Measurements from ENCODE around the gene NANS.

The NANS gene

DNA sequence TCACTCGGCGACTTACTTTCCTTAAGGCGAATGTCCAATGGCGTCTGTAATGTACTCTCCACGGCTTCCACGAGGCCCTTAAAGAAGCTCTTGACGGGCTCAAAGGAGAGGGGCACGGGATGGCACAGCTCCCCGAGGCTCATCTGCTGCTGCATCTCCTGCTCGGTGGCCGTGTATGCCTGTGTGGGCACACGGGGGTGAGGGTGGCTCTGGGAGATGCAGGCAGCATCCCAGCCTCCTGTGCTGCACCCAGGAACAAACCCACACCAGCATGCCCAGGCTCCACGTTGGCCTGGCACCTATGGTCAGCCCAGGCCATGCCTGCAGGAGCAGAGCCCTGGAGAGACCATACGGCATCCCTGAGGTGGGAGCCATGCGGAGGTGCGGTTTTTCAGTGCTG, 38.3 kb downstream of the NANS start:
- TF ChIP-seq ZNF274 (IDR thresholded peaks at IDR 0.05; ENCODE audit: low read depth, low read length) = no peak
- no peak for TF ChIP-seq YY1 (IDR thresholded peaks at IDR 0.05; ENCODE audit: insufficient read depth, insufficient read length)
- TF ChIP-seq SUZ12 (IDR thresholded peaks at IDR 0.05; ENCODE audit: extremely low read depth, insufficient read depth, insufficient read length) = no peak
- no peak overlapping the region for H3K9ac ChIP-seq (ENCODE audit: insufficient read length, low read depth)
- no peaks in the 10 kb centered on the region for H3K27me3 ChIP-seq (ENCODE audit: insufficient read depth, insufficient read length)
- H3K36me3 ChIP-seq (ENCODE audit: insufficient read depth, insufficient read length, low read length) = peaks cover 56% of the 10 kb centered on the region
- H3K9me3 ChIP-seq (ENCODE audit: insufficient read depth, low read length) = no peaks in the 10 kb centered on the region
- no peak for DNase-seq (ENCODE audit: low read depth, low spot score)
- H3K4me1 ChIP-seq (ENCODE audit: insufficient read depth, insufficient read length) = peaks cover 7% of the 10 kb centered on the region
- H3K4me3 ChIP-seq (ENCODE audit: insufficient read length, low read depth) = no peak overlapping the region

DNA sequence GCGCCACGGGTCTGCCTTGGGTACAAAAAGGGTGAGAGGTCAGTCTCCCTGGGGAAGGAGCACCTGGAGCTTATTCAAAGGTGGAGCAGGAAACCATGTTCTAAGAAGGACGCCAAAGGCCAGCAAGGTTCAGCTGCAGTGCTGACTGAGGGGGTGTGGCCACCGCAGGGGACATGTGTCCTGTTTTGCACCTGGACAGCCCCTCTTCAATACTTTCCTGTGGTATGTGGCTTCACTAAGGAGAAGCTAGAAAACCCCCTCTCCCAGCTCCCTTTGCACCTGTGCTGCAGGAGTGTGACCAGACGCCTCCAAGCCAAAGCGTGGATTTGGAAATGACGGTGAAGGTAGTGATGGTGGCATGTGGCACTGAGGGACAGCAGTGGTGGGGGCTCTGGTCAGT, 38.9 kb downstream of the NANS start:
- Histone ChIP-seq H3K9ac (ENCODE audit: insufficient read length, low read depth) (no peak overlapping the region), H3K4me1 (ENCODE audit: insufficient read depth, insufficient read length) (peaks cover 7% of the 10 kb centered on the region), H3K36me3 (ENCODE audit: insufficient read depth, insufficient read length, low read length) (peaks cover 57% of the 10 kb centered on the region), H3K9me3 (ENCODE audit: insufficient read depth, low read length) (no peaks in the 10 kb centered on the region), H3K4me3 (ENCODE audit: insufficient read length, low read depth) (no peak overlapping the region), H3K27me3 (ENCODE audit: insufficient read depth, insufficient read length) (no peaks in the 10 kb centered on the region)
- no peak for DNase-seq (ENCODE audit: low read depth, low spot score)
- TF ChIP-seq ZNF274 (IDR thresholded peaks at IDR 0.05; ENCODE audit: low read depth, low read length) = no peak

DNA sequence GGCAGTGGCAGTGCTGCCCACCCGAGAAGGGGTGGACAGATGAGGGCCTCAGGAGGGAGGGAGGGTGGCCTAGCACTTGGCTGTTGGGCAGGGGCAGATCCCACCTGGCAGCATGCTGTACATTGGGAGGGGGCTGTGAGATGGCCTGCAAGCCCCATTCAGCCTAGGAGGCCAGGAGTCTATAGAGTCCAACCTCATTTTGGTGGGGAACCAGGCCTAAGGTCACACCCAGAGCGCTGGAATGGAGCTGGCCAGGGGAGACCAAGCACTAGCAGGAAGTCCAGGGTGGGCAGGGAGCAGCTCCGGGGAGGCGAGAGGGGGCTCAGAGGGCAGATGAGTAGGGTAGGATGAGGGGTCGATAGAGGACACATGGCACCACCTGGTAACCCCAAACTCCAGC, 39.6 kb downstream of the NANS start:
- DNase-seq (ENCODE audit: low read depth, low spot score) = no peak
- H3K4me3 ChIP-seq (ENCODE audit: insufficient read length, low read depth) = no peak overlapping the region
- H3K9me3 ChIP-seq (ENCODE audit: insufficient read depth, low read length) = no peaks in the 10 kb centered on the region
- H3K27me3 ChIP-seq (ENCODE audit: insufficient read depth, insufficient read length) = no peaks in the 10 kb centered on the region
- TF ChIP-seq YY1 (IDR thresholded peaks at IDR 0.05; ENCODE audit: insufficient read depth, insufficient read length) = no peak
- TF ChIP-seq SUZ12 (IDR thresholded peaks at IDR 0.05; ENCODE audit: extremely low read depth, insufficient read depth, insufficient read length) = no peak
- no peak for TF ChIP-seq ZNF274 (IDR thresholded peaks at IDR 0.05; ENCODE audit: low read depth, low read length)
- peaks cover 6% of the 10 kb centered on the region for H3K4me1 ChIP-seq (ENCODE audit: insufficient read depth, insufficient read length)
- H3K36me3 ChIP-seq (ENCODE audit: insufficient read depth, insufficient read length, low read length) = peaks cover 57% of the 10 kb centered on the region
- no peak overlapping the region for H3K9ac ChIP-seq (ENCODE audit: insufficient read length, low read depth)

DNA sequence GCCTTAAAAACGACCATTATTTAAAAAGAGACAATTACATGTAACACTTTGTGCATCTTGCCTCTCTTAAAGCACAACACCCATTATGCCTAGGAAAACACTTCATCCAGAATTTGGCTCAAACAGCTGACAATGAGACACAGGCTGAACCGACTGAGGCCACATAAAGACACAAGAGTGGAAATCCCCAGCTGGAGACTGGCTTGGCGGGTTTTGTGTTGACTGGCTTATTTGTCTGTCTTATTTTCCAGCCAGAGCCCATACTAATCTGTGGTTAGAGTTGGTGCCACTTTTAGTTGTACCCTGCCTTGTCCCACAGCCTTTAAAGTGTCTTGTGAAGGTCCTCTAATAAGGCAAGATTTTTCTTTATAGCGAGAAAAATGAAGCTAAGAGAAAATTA, 41.3 kb downstream of the NANS start:
- H3K27me3 ChIP-seq (ENCODE audit: insufficient read depth, insufficient read length) = no peaks in the 10 kb centered on the region
- H3K9ac ChIP-seq (ENCODE audit: insufficient read length, low read depth) = no peak overlapping the region
- H3K4me1 ChIP-seq (ENCODE audit: insufficient read depth, insufficient read length) = no peaks in the 10 kb centered on the region
- no peak overlapping the region for H3K4me3 ChIP-seq (ENCODE audit: insufficient read length, low read depth)
- no peaks in the 10 kb centered on the region for H3K9me3 ChIP-seq (ENCODE audit: insufficient read depth, low read length)
- DNase-seq (ENCODE audit: low read depth, low spot score) = no peak
- peaks cover 60% of the 10 kb centered on the region for H3K36me3 ChIP-seq (ENCODE audit: insufficient read depth, insufficient read length, low read length)
- TF ChIP-seq ZNF274 (IDR thresholded peaks at IDR 0.05; ENCODE audit: low read depth, low read length) (no peak), SUZ12 (IDR thresholded peaks at IDR 0.05; ENCODE audit: extremely low read depth, insufficient read depth, insufficient read length) (no peak), YY1 (IDR thresholded peaks at IDR 0.05; ENCODE audit: insufficient read depth, insufficient read length) (no peak)

DNA sequence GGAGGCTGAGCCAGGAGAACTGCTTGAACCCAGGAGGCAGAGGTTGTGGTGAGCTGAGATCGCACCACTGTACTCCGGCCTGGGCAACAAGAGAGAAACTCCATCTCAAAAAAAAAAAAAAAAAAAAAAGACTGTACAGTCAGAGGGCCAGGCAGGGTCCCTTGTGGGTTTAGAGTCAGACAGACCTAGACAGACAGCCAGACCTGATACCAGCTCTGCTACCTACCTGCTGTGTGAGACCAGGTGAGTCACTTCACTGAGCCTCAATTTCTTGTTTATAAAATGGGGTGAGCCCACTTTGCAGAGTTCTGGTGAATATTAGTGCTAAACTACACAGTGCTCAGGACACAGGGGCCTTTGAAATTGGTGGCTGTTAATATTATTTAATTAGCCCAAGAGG, 42.8 kb downstream of the NANS start:
- no peak overlapping the region for H3K9ac ChIP-seq (ENCODE audit: insufficient read length, low read depth)
- no peaks in the 10 kb centered on the region for H3K4me1 ChIP-seq (ENCODE audit: insufficient read depth, insufficient read length)
- no peak overlapping the region for H3K4me3 ChIP-seq (ENCODE audit: insufficient read length, low read depth)
- DNase-seq (ENCODE audit: low read depth, low spot score) = no peak
- H3K27me3 ChIP-seq (ENCODE audit: insufficient read depth, insufficient read length) = no peaks in the 10 kb centered on the region
- peaks cover 55% of the 10 kb centered on the region for H3K36me3 ChIP-seq (ENCODE audit: insufficient read depth, insufficient read length, low read length)
- H3K9me3 ChIP-seq (ENCODE audit: insufficient read depth, low read length) = no peaks in the 10 kb centered on the region
- TF ChIP-seq YY1 (IDR thresholded peaks at IDR 0.05; ENCODE audit: insufficient read depth, insufficient read length) = no peak
- TF ChIP-seq SUZ12 (IDR thresholded peaks at IDR 0.05; ENCODE audit: extremely low read depth, insufficient read depth, insufficient read length) = no peak
- no peak for TF ChIP-seq ZNF274 (IDR thresholded peaks at IDR 0.05; ENCODE audit: low read depth, low read length)

DNA sequence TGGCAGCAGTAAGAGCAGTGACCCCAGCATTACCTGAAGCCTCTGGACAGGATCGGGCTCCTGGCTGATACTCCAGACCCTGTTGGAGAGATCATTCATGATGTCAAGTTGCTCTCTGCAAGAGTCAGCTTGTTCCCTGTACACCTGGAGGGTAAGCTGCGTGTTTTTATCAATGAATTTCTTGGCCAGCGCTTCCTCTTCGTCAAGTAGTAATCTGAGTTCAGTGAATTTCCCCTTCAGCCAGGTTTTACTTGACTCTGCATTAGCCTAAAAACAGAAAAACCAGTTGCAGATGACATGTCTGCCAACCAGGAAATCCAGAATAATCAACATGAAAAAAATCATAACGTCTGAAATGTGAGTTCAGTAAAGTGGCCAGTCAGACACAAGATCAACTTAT, 43.4 kb downstream of the NANS start:
- Histone ChIP-seq H3K4me1 (ENCODE audit: insufficient read depth, insufficient read length) (no peaks in the 10 kb centered on the region), H3K36me3 (ENCODE audit: insufficient read depth, insufficient read length, low read length) (peaks cover 49% of the 10 kb centered on the region), H3K27me3 (ENCODE audit: insufficient read depth, insufficient read length) (no peaks in the 10 kb centered on the region), H3K4me3 (ENCODE audit: insufficient read length, low read depth) (no peak overlapping the region), H3K9me3 (ENCODE audit: insufficient read depth, low read length) (no peaks in the 10 kb centered on the region), H3K9ac (ENCODE audit: insufficient read length, low read depth) (no peak overlapping the region)
- no peak for DNase-seq (ENCODE audit: low read depth, low spot score)
- no peak for TF ChIP-seq ZNF274 (IDR thresholded peaks at IDR 0.05; ENCODE audit: low read depth, low read length)
- no peak for TF ChIP-seq SUZ12 (IDR thresholded peaks at IDR 0.05; ENCODE audit: extremely low read depth, insufficient read depth, insufficient read length)
- TF ChIP-seq YY1 (IDR thresholded peaks at IDR 0.05; ENCODE audit: insufficient read depth, insufficient read length) = no peak

DNA sequence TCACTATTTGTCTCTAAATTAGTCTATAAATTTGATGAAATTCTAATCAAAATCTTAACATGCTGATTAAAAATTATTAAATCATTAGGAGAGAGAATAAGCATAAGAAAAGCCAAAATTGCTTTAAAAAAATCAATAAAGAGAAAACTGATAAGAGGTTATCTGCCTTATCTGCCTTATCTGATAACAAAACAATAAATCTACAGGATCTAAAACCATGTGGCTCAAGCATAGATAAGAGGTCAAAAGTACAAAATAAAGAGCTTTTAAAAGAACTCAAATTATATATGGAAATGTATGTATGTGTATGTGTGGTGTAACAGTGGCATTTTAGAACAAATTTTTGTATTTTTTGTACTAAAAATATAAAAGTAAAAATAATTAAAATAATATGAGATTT, 43.9 kb downstream of the NANS start:
- peaks cover 44% of the 10 kb centered on the region for H3K36me3 ChIP-seq (ENCODE audit: insufficient read depth, insufficient read length, low read length)
- TF ChIP-seq ZNF274 (IDR thresholded peaks at IDR 0.05; ENCODE audit: low read depth, low read length) (no peak), SUZ12 (IDR thresholded peaks at IDR 0.05; ENCODE audit: extremely low read depth, insufficient read depth, insufficient read length) (no peak), YY1 (IDR thresholded peaks at IDR 0.05; ENCODE audit: insufficient read depth, insufficient read length) (no peak)
- H3K4me3 ChIP-seq (ENCODE audit: insufficient read length, low read depth) = no peak overlapping the region
- H3K9me3 ChIP-seq (ENCODE audit: insufficient read depth, low read length) = no peaks in the 10 kb centered on the region
- no peaks in the 10 kb centered on the region for H3K27me3 ChIP-seq (ENCODE audit: insufficient read depth, insufficient read length)
- H3K9ac ChIP-seq (ENCODE audit: insufficient read length, low read depth) = no peak overlapping the region
- H3K4me1 ChIP-seq (ENCODE audit: insufficient read depth, insufficient read length) = no peaks in the 10 kb centered on the region
- no peak for DNase-seq (ENCODE audit: low read depth, low spot score)

DNA sequence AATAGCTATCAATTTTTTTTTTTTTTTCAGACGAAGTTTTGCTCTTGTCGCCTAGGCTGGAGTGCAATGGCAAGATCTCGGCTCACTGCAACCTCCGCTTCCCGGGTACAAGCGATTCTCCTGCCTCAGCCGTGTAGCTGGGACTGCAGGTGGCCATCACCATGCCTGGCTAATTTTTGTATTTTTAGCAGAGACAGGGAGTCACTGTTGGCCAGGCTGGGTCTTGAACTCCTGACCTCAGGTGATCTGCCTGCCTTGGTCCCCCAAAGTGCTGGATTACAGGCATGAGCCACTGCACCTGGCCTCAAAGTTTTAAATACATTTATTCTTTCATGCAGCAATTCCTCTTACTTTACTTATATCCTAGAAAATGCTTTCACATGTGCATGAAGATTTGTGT, 44.9 kb downstream of the NANS start:
- no peaks in the 10 kb centered on the region for H3K27me3 ChIP-seq (ENCODE audit: insufficient read depth, insufficient read length)
- peaks cover 3% of the 10 kb centered on the region for H3K9me3 ChIP-seq (ENCODE audit: insufficient read depth, low read length)
- H3K9ac ChIP-seq (ENCODE audit: insufficient read length, low read depth) = no peak overlapping the region
- peaks cover 43% of the 10 kb centered on the region for H3K36me3 ChIP-seq (ENCODE audit: insufficient read depth, insufficient read length, low read length)
- no peak overlapping the region for H3K4me3 ChIP-seq (ENCODE audit: insufficient read length, low read depth)
- H3K4me1 ChIP-seq (ENCODE audit: insufficient read depth, insufficient read length) = no peaks in the 10 kb centered on the region
- no peak for DNase-seq (ENCODE audit: low read depth, low spot score)
- TF ChIP-seq YY1 (IDR thresholded peaks at IDR 0.05; ENCODE audit: insufficient read depth, insufficient read length) (no peak), SUZ12 (IDR thresholded peaks at IDR 0.05; ENCODE audit: extremely low read depth, insufficient read depth, insufficient read length) (no peak), ZNF274 (IDR thresholded peaks at IDR 0.05; ENCODE audit: low read depth, low read length) (no peak)

All from NT2/D1 (cell line).